Gastroesophageal sphincter (tissue), 3 donors: ENCODE results near the gene PLEKHA3.

Experiments
- POLR2AphosphoS5 ChIP-seq: sonication (generic); formaldehyde crosslinking; IDR thresholded peaks from one replicate; pipeline ENCODE4 v1.6.1; 2017; ENCODE audit warnings: antibody characterized with exemption
- TF ChIP-seq, protein P1 (sequence below), 4 experiments: fragments of 200-600 bp in 2 of 4; fragments of 450-650 bp in 2 of 4; sonication (generic) in 1 of 4; IDR thresholded peaks; one replicate each; pipeline ENCODE4 v1.5.1; 2017 to 2019; ENCODE audit warnings: antibody characterized with exemption in 4 of 4, mild to moderate bottlenecking in 2 of 4, moderate library complexity in 2 of 4

DNA sequence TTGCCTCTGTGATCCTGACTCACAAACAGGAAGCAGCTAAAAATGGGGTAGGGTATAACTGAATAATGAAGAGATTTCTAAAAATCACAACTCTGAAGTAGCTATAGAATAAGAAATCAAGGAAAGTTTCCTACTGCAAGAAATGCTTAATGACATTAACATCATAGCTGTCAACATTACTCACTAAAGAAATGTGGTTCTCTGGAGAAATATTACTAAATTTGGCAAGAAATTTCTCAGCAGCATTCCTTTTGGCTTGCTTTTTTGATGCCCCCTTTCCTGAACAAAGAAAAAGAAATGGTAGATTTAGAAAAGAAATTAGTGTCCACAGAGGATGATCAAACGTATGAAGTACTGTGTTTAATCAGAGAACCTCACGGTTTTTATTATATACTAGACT is 38.8 kb upstream of the PLEKHA3 start:
- TF ChIP-seq, protein P1, sequence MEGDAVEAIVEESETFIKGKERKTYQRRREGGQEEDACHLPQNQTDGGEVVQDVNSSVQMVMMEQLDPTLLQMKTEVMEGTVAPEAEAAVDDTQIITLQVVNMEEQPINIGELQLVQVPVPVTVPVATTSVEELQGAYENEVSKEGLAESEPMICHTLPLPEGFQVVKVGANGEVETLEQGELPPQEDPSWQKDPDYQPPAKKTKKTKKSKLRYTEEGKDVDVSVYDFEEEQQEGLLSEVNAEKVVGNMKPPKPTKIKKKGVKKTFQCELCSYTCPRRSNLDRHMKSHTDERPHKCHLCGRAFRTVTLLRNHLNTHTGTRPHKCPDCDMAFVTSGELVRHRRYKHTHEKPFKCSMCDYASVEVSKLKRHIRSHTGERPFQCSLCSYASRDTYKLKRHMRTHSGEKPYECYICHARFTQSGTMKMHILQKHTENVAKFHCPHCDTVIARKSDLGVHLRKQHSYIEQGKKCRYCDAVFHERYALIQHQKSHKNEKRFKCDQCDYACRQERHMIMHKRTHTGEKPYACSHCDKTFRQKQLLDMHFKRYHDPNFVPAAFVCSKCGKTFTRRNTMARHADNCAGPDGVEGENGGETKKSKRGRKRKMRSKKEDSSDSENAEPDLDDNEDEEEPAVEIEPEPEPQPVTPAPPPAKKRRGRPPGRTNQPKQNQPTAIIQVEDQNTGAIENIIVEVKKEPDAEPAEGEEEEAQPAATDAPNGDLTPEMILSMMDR (IDR thresholded peaks at IDR 0.05) = no peak
- no peak for TF ChIP-seq POLR2AphosphoS5
